Measurements from ENCODE around the gene EXOC3L4. TPM values are rescaled to one million over a fixed set of nuclear protein-coding genes. Genes with fewer than 3 reads are reported as not detected.

EXOC3L4 gene
- polyA plus RNA-seq, 2 of the 4 experiments (the other 2 are of a cell fraction), result 1.5 to 4.3 TPM

- peak; percentile 78; the same call in 1 of the 2 replicates for TF ChIP-seq TP53 (CRISPR knock-in tag; IDR thresholded peaks at IDR 0.05)
- TF ChIP-seq HOXB5 (CRISPR knock-in tag; IDR thresholded peaks at IDR 0.05), result peak; percentile 75; the same call in 1 of the 2 replicates
- TF ChIP-seq FOSL2 (IDR thresholded peaks at IDR 0.05), result peak; percentile 71
- TF ChIP-seq FOSL2 (CRISPR knock-in tag; IDR thresholded peaks at IDR 0.05), result peak; percentile 94
- peak; percentile 89 for TF ChIP-seq MAX (IDR thresholded peaks at IDR 0.05)
- no peak for TF ChIP-seq HES2 (IDR thresholded peaks at IDR 0.05)
- TF ChIP-seq SREBF2 (IDR thresholded peaks at IDR 0.05), result no peak
- TF ChIP-seq EP300 (IDR thresholded peaks at IDR 0.05), result peak; percentile 17 to 56; a peak in 2 of 5 replicates
- TF ChIP-seq FOSB (CRISPR knock-in tag; IDR thresholded peaks at IDR 0.05), result no peak
- TF ChIP-seq CHD4 (IDR thresholded peaks at IDR 0.05; ENCODE audit: borderline replicate concordance), result no peak
- TF ChIP-seq HOXA7 (CRISPR knock-in tag; IDR thresholded peaks at IDR 0.05), result no peak
- TF ChIP-seq RNF2 (IDR thresholded peaks at IDR 0.05; ENCODE audit: borderline replicate concordance, low read depth), result no peak
- TF ChIP-seq CBX8 (IDR thresholded peaks at IDR 0.05), result no peak
- TF ChIP-seq CTCF (IDR thresholded peaks at IDR 0.05), result no peak
- no peak for TF ChIP-seq ESRRA (IDR thresholded peaks at IDR 0.05; ENCODE audit: borderline replicate concordance, low read length)
- peak; percentile 84 for TF ChIP-seq ATOH8 (CRISPR knock-in tag; IDR thresholded peaks at IDR 0.05; ENCODE audit: low read depth)
- no peak; the same call in 1 of the 2 replicates for TF ChIP-seq EHF (CRISPR knock-in tag; IDR thresholded peaks at IDR 0.05)
- no peak for TF ChIP-seq MAFK (IDR thresholded peaks at IDR 0.05; ENCODE audit: partially characterized antibody)
- peak in 1 of 2 experiments; percentile 17; a peak in 1 of 4 replicates for TF ChIP-seq CEBPB (IDR thresholded peaks at IDR 0.05)
- no peak for TF ChIP-seq HDAC2 (IDR thresholded peaks at IDR 0.05)
- no peak for TF ChIP-seq ZFP36 (IDR thresholded peaks at IDR 0.05; ENCODE audit: borderline replicate concordance, partially characterized antibody)
- TF ChIP-seq E2F6 (IDR thresholded peaks at IDR 0.05; ENCODE audit: borderline replicate concordance, low read depth), result peak; percentile 74; the same call in 1 of the 2 replicates
- no peak for TF ChIP-seq POLR2AphosphoS2 (conservative IDR thresholded peaks at IDR 0.05; ENCODE audit: low read length)
- TF ChIP-seq NPAS2 (CRISPR knock-in tag; IDR thresholded peaks at IDR 0.05; ENCODE audit: borderline replicate concordance), result no peak; the same call in 1 of the 2 replicates
- TF ChIP-seq JUNB (IDR thresholded peaks at IDR 0.05), result peak; percentile 58; the same call in 1 of the 2 replicates
- no peak for TF ChIP-seq USF2 (IDR thresholded peaks at IDR 0.05)
Measured at GRCh38 chr14:103109535-103110441, 15.3 kb downstream of the EXOC3L4 start (continued).
